CD14-positive monocyte (primary cell): Measurements from ENCODE around the gene EFNA1. TPM values are rescaled to one million over a fixed set of nuclear protein-coding genes. Genes with fewer than 3 reads are reported as not detected.

Source experiments
- DNase-seq, 3 donors: peaks; one replicate each; pipeline ENCODE4 v3.0.0-alpha.2; 2011 to 2022
- H2AFZ ChIP-seq: 2 replicates; pipeline ENCODE4 v1.6.0; 2012; ENCODE audit warnings: mild to moderate bottlenecking, low read depth, low read length, inconsistent platforms; ENCODE audit not compliant: insufficient read depth, poor library complexity, severe bottlenecking
- H3K27ac ChIP-seq, 2 donors: 1 replicate in 1 of 2; 2 replicates in 1 of 2; pipeline ENCODE4 v1.5.1; 2012 to 2013; ENCODE audit warnings: low read length in 2 of 2, control low read depth in 1 of 2, inconsistent platforms in 1 of 2, low read depth in 1 of 2, mild to moderate bottlenecking in 1 of 2
- H3K27me3 ChIP-seq, 2 donors: one replicate each; pipeline versions ENCODE4 v1.6.0 to v1.6.1; 2011 to 2013; ENCODE audit warnings: low read length in 2 of 2; ENCODE audit not compliant: control insufficient read depth in 2 of 2, insufficient read depth in 2 of 2
- H3K36me3 ChIP-seq, 2 donors: replicated peaks in 1 of 2; 1 replicate in 1 of 2; 2 replicates in 1 of 2; pipeline versions ENCODE4 v1.5.1 to v1.6.1; 2012 to 2013; ENCODE audit warnings: low read length in 2 of 2, control low read depth in 1 of 2, inconsistent platforms in 1 of 2, mild to moderate bottlenecking in 1 of 2; ENCODE audit not compliant: insufficient read depth in 2 of 2, control insufficient read depth in 1 of 2
- H3K4me1 ChIP-seq, 2 donors: 1 replicate in 1 of 2; 2 replicates in 1 of 2; pipeline versions ENCODE4 v1.5.1 to v1.6.1; 2012 to 2013; ENCODE audit warnings: low read length in 2 of 2, control low read depth in 1 of 2, inconsistent platforms in 1 of 2, mild to moderate bottlenecking in 1 of 2, moderate library complexity in 1 of 2; ENCODE audit not compliant: insufficient read depth in 2 of 2, control insufficient read depth in 1 of 2
- H3K4me2 ChIP-seq: replicated peaks from 2 replicates; pipeline ENCODE3; 2012; ENCODE audit warnings: low read length, moderate library complexity, mild to moderate bottlenecking; ENCODE audit not compliant: poor library complexity, severe bottlenecking; ENCODE audit errors: extremely low read depth
- H3K4me3 ChIP-seq, 3 experiments: fragments of 200-600 bp in 1 of 3; sonication (generic) in 1 of 3; replicated peaks in 1 of 3; 1 replicate in 2 of 3; 2 replicates in 1 of 3; pipeline ENCODE4 v1.5.1; 2011 to 2013; ENCODE audit warnings: low read length in 3 of 3, mild to moderate bottlenecking in 3 of 3, control low read depth in 2 of 3, low read depth in 2 of 3, inconsistent platforms in 1 of 3, moderate library complexity in 1 of 3
- H3K79me2 ChIP-seq: 2 replicates; pipeline ENCODE4 v1.6.0; 2012; ENCODE audit warnings: mild to moderate bottlenecking, control low read depth, inconsistent platforms, low read length, moderate library complexity; ENCODE audit not compliant: insufficient read depth
- H3K9ac ChIP-seq: 2 replicates; pipeline ENCODE4 v1.6.0; 2017; ENCODE audit warnings: low read length, mild to moderate bottlenecking; ENCODE audit not compliant: insufficient read depth, poor library complexity, severe bottlenecking
- H3K9me3 ChIP-seq, 2 donors: replicated peaks in 1 of 2; 1 replicate in 1 of 2; 2 replicates in 1 of 2; pipeline versions ENCODE4 v1.5.1 to v1.6.1; 2012 to 2013; ENCODE audit warnings: low read length in 2 of 2, control low read depth in 1 of 2; ENCODE audit not compliant: control insufficient read depth in 1 of 2, insufficient read depth in 1 of 2
- H4K20me1 ChIP-seq: 2 replicates; pipeline ENCODE4 v1.6.0; 2012; ENCODE audit warnings: mild to moderate bottlenecking, low read length, control low read depth, moderate library complexity; ENCODE audit not compliant: insufficient read depth
- H3K27ac Mint-ChIP-seq, 7 donors: one replicate each; pipeline ENCODE4 v1.8.0; 2020; ENCODE audit warnings: mild to moderate bottlenecking in 7 of 7, mixed read lengths in 7 of 7, moderate library complexity in 6 of 7, inconsistent platforms in 2 of 7
- H3K27me3 Mint-ChIP-seq, 3 donors: one replicate each; pipeline ENCODE4 v1.8.0; 2021 to 2022; ENCODE audit warnings: low read depth in 3 of 3, mild to moderate bottlenecking in 3 of 3, mixed read lengths in 3 of 3, moderate library complexity in 3 of 3, inconsistent platforms in 1 of 3
- H3K36me3 Mint-ChIP-seq, 2 donors: one replicate each; pipeline ENCODE4 v1.8.0; 2020; ENCODE audit warnings: mixed read lengths in 2 of 2, inconsistent platforms in 1 of 2, mild to moderate bottlenecking in 1 of 2
- H3K4me1 Mint-ChIP-seq: one replicate; pipeline ENCODE4 v1.8.0; 2020; ENCODE audit warnings: mild to moderate bottlenecking, mixed read lengths
- H3K4me3 Mint-ChIP-seq, 2 donors: one replicate each; pipeline ENCODE4 v1.8.0; 2020; ENCODE audit warnings: mild to moderate bottlenecking in 2 of 2, mixed read lengths in 2 of 2, moderate library complexity in 1 of 2
- H3K9me3 Mint-ChIP-seq, 7 donors: one replicate each; pipeline ENCODE4 v1.8.0; 2020 to 2022; ENCODE audit warnings: mixed read lengths in 7 of 7, mild to moderate bottlenecking in 6 of 7, moderate library complexity in 6 of 7, inconsistent platforms in 2 of 7
- CTCF ChIP-seq: fragments of 200-600 bp; IDR thresholded peaks from one replicate; pipeline ENCODE4 v1.8.0; 2022; ENCODE audit warnings: antibody characterized with exemption, mild to moderate bottlenecking
- WGBS: methylation state at CpG from one replicate; pipeline ENCODE4 v1.1.5; 2013; ENCODE audit warnings: missing lambda C conversion rate; ENCODE audit not compliant: insufficient coverage; 5-methylcytosine and 5-hydroxymethylcytosine counted together
- intact Hi-C, 2 donors: fragments of 100-400 bp; cut with micrococcal nuclease; formaldehyde crosslinking; loops; one replicate each; pipeline versions ENCODE4 v1.15.0 to v1.15.1; 2023
- polyA plus RNA-seq, 3 donors: library from polyadenylated mRNA; depleted of rRNA in 1 of 3; unstranded in 2 of 3; stranded (reverse) in 1 of 3; fragments of 300-500 nt in 2 of 3; fragments of >200 nt in 1 of 3; fragmentation: Illumina TruSeq in 2 of 3; gene quantifications; 1 replicate in 2 of 3; 2 replicates in 1 of 3; pipeline ENCODE4 v1.2.3, GENCODE V29; 2012 to 2021

EFNA1 gene
- polyA plus RNA-seq, 3 donors: 1.2 TPM; not detected in 2

- Mint-ChIP-seq H3K4me1 (peaks cover 37% of the 10 kb centered on the region), H3K27me3 (peaks cover 59 to 81% (median 73%) of the 10 kb centered on the region in 3 donors)
- peaks cover 57 to 74% of the 10 kb centered on the region in 2 donors for H3K27me3 ChIP-seq
Observed at GRCh38 chr1:155079210-155079486, 48.5 kb upstream of the EFNA1 start.

GRCh38 chr1:155079487-155080311 lies 48.0 kb upstream of the EFNA1 start:
- H3K36me3 ChIP-seq: no peaks in the 10 kb centered on the region
- peak overlapping the region in 1 of 7 donors; percentile 41 for H3K27ac Mint-ChIP-seq
- no peak for DNase-seq
- no peak overlapping the region for H3K9ac ChIP-seq
- H3K9me3 Mint-ChIP-seq: peaks cover 0 to 41% (median 15%) of the 10 kb centered on the region in 7 donors
- H4K20me1 ChIP-seq: peaks cover 41% of the 10 kb centered on the region
- H3K27me3 ChIP-seq: peaks cover 57 to 76% of the 10 kb centered on the region in 2 donors
- H3K27me3 Mint-ChIP-seq: peaks cover 61 to 80% (median 75%) of the 10 kb centered on the region in 3 donors
- WGBS: under 1% methylated on average over 46 of the region's 67 CpGs
- TF ChIP-seq CTCF: no peak
- H3K9me3 ChIP-seq: peaks cover 0 to 16% of the 10 kb centered on the region in 2 donors
- H3K4me3 Mint-ChIP-seq: peak overlapping the region; percentile 65 to 91
- peaks cover 13 to 18% of the 10 kb centered on the region in 2 donors for H3K36me3 Mint-ChIP-seq
- H3K4me1 ChIP-seq: peaks cover 49 to 58% of the 10 kb centered on the region in 2 donors
- no peak overlapping the region for H3K27ac ChIP-seq
- H3K79me2 ChIP-seq: no peaks in the 10 kb centered on the region
- H2AFZ ChIP-seq: no peak overlapping the region
- intact Hi-C loops: loop anchor here in 1 of 2 donors (10.0 kb wide), 1 partner anchor 525 kb away; the partner anchor contains the start of gene UBE2Q1
- peak overlapping the region in 1 of 3 experiments; percentile 67 for H3K4me3 ChIP-seq
- H3K4me1 Mint-ChIP-seq: peaks cover 43% of the 10 kb centered on the region
- H3K4me2 ChIP-seq: peak overlapping the region; percentile 77

More at GRCh38 chr1:155079210-155079486, 48.5 kb upstream of the EFNA1 start:
- no peak for TF ChIP-seq CTCF
- H3K36me3 Mint-ChIP-seq: peaks cover 13 to 18% of the 10 kb centered on the region in 2 donors
- Histone ChIP-seq H3K4me2 (peak overlapping the region; percentile 77), H3K9ac (peak overlapping the region; percentile 36), H4K20me1 (peaks cover 38% of the 10 kb centered on the region), H3K9me3 (peaks cover 0 to 16% of the 10 kb centered on the region in 2 donors), H3K4me1 (peaks cover 44 to 53% of the 10 kb centered on the region in 2 donors), H3K79me2 (no peaks in the 10 kb centered on the region), H2AFZ (no peak overlapping the region), H3K4me3 (peak overlapping the region in 1 of 3 experiments; percentile 67), H3K27ac (no peak overlapping the region), H3K36me3 (no peaks in the 10 kb centered on the region)
- intact Hi-C loops: no loop called here
- 24% methylated on average over 2 of the region's 10 CpGs for WGBS
- DNase-seq: no peak
- H3K9me3 Mint-ChIP-seq: peaks cover 0 to 41% (median 15%) of the 10 kb centered on the region in 7 donors
- peak overlapping the region; percentile 65 to 91 for H3K4me3 Mint-ChIP-seq
- H3K27ac Mint-ChIP-seq: no peak overlapping the region
